Amygdala (tissue), 56 donors: ENCODE measurements around the gene NCAN.

Experiments used
- DNase-seq, 56 donors: peaks; one replicate each; lab custom pipeline; 2025; lab: John Stamatoyannopoulos, UW

Gene NCAN

DNA sequence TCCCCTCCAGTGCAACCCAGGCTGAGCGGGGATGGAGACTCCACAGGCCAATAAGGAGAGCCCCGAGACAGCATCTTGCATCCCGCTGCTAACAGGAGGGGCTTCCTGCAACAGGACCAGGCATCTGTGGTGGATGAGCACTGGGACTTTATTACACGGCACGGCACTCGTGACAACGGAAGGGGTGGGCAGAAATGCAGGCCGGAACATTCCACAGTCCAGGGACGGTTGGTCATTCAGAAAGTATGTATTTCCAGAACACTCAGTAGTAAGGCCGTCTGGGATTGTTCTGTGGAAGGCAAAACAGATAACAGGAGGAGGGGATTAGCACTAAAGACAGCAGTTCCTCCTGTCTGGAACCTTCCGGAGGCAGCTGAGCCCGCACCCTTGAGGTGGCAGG lies 64.6 kb downstream of the NCAN start:
- no peak for DNase-seq

DNA sequence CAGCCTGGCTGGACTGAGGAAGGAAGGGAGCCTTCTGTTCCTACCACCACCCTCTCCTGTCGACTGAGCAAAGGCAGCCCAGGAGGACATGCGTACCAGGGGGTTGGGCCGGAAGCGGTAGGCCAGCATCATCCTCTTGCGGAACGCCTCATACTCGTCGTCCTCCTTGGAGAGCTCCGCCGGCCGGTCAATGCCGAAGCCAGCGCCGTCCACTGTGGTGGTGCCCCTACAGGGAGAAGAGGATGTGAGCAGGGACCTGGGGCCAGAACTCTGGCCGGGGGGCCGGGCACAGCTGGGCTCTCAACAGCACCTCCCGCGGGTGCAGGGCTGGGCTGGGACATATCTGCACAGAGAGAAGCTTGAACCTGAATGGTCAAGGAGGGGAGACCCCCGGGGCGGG lies 65.1 kb downstream of the NCAN start:
- no peak for DNase-seq

DNA sequence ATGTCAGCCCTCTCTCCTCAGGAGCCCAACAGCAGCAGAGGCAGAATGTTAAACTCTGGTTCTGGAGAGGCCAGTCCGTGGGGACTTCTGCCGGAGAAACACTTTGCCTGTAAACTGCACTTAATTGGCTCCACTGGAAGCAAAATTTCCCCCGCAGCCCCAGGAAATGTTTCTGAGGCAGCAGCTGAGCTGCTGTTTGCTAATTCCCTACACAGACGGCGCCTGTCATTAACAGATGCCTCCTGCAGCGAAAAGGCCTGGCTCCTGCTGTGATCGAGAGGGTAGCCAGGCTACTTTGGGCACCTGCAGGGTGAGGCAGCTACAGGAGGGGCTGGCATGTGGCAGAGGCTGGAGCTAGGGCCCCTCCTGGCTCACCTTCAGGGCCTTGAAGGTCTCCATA lies 66.6 kb downstream of the NCAN start:
- peak in 1 of 56 donors; percentile 16 for DNase-seq

DNA sequence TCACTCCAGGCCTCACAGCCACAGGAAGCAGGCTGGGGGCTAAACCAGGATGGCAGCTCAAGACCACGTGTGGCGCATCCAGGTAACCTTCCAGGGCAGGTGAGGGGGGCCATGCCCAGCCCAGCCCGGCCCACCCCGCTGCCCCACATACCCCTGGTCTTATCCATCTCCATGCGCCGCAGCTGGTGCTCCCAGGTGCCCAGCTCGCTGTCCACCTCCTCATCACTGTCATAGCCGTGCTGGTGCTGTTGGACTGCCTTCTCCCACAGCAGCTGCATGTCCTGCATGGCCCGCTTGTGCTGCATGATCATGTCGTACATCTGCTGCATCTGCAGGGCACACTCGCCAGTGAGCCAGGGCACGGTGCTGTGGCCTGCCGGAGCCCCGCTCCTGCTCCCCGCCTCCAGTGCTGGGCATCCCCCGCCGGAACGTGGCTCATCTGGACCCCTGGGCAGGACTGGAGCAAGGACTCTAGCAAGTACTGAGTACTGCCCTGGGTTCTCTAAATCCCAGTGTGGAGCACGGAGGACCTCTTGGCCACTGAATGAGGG lies 67.4 kb downstream of the NCAN start:
- DNase-seq = no peak

DNA sequence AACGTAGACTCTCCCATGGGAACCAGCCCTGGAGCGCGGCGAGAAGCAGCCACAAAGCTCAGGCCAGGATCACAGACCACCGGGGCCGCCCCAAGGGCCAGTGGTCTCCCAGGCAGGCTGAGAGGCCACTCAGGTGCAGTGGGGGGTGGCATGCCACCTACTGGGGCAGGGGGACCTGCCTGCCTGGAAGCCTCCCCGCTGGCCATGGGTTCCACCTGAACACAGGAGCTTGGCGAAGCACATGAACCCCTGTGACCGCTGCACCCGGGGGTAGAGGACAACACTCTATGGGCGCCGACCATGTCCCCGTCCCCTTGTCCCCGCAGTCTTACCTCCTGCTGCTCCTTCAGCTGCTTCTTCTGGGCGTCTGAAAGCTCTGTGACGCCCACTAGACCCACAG lies 68.1 kb downstream of the NCAN start:
- DNase-seq = no peak

DNA sequence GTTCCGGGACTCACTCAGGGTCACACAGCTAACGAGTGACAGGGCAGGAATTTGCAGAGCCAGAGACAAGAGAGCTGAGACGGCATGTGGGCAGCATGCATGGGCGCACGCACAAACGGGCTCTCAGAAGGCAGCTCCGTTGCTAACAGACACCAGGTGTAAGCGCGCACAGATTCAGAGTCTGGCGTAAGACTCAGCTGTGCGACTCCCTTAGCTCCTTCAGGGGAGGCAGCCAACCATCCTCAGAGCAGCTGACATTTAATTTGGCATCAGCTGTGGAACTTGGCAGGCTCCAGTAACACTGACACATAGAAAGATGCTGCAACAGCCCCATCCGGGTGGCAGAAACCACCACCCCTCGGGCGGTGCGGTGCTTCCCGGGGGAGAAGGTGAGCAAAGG lies 68.8 kb downstream of the NCAN start:
- peak in 24 of 56 donors; percentile 13 to 58 (median 34) for DNase-seq

DNA sequence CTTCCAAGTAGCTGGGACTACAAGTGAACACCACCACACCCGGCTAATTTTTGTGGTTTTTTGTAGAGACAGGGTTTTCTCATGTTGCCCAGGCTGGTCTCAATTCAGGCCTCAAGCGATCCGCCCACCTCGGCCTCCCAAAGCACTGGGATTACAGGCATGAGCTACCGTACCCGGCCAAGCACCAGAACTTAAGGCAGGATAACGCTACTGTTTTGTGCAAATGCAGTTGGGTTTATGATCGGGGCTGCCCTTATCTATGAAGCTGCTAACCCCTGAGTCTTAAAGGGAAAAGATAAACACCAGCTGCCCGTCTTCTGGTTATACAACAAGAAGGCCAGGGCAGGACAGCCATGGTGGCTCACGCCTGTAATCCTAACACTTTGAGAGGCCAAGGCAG lies 73.9 kb downstream of the NCAN start:
- DNase-seq = no peak

DNA sequence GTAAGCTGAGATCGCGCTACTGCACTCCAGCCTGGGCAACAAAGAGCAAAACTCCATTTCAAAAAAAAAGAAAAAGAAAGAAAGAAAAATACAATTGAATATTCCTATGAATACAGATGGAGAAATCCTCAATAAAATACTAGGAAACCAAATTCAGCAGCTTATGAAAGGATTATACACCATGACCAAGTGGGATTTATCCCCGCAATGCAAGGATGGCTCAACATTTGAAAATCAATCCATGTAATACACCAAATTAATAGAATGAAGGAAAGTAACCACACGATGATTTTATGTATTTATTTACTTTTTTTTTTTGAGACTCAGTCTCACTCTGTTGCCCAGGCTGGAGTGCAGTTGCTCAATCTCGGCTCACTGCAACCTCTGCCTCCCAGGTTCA lies 80.8 kb downstream of the NCAN start:
- DNase-seq = no peak

DNA sequence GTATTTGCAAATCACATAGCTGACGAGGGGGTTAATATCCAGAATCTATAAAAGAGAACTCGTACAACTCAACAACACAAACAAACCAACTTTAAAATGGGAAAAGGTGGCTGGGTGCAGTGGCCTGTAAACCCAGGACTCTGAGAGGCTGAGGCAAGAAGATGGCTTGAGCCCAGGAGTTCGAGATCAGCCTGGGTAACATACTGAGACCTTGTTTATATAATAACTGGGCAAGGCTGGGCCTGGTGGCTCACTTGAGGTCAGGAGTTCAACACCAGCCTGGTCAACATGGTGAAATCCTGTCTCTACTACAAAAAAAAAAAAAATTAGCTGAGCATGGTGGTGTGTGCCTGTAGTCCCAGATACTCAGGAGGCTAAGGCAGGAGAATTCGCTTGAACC lies 83.2 kb downstream of the NCAN start:
- DNase-seq = no peak

DNA sequence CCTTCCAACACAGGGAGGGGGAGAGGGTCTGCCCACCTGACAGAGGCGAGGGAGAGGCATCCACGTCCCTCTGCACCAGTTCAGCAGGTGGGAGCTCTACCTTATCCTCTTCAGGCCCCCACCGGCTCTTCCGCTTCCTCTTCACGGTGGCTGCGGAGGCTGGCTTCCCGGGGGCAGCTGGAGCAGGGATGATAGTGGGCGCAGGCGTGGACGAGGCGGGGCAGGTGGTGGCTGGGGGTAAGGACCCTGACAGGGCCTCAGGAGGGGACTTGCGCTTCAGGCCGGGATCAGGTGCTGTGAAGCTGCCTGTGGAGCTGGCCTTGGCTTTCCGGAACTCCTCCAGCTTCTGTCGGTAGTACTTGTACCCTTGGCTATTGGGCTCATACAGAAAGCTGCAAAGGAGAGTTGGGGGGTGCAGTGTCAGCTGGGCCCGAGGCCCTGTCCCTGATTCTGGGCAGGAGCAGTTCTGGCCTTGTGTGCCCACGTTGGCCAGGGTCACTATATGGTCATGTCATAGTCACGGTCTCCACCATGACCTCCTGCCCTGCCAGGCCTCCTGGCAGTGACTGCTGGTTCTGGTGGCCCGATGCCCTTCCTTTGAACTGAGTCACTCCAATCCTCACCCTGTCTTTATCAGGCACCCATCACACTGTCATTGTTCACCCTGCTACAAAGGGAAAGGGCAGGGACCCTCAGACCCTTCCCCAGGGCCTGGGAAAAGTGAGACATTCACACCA lies 85.4 kb downstream of the NCAN start:
- no peak for DNase-seq

DNA sequence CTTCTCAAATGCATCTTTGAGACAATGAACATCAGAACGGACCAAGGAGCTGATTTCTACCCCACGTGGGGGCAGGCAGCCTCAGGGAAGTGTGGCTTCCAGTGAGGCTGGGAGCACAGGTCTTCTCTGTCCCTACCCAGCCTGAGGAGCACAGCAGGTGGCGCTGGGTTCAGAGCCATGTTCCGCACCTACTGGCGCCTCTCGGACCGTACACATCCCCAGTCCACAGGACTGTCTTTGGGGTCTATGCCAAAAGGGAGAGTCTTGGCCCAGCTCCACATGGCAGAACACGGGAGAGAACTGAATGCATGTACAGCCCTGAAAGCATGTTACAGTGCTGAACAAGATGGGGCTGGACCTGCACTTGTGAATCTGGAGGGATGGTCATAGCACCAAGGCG lies 86.0 kb downstream of the NCAN start:
- no peak for DNase-seq

DNA sequence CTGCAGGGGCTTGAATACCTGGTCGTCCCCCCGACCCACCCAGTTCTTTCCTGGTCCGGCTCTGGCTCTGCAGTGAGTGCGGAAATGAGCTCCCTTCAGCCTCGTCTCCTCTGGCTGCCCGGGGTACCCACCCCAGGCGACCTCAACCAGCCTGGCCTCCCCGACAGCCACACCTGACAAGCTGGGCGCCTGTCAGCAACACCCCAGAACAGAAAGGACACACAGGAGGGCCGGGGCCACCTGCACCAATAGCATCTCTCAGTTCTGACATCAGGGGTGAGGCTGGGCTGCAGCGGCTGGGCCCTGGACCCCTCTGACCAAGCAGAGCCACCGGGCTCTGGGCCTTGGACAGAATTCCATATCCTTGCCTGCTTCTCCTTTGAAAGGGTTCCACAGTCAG lies 88.9 kb downstream of the NCAN start:
- no peak for DNase-seq
